KBM-7 (cell line): ENCODE measurements around the gene AMPD3.

Source experiments
- DNase-seq: peaks from one replicate; pipeline ENCODE4 v3.0.0-alpha.2; 2015
- in situ Hi-C: fragments of 300-500 bp; cut with MboI; formaldehyde crosslinking; loops from 2 replicates; pipeline ENCODE4 v1.14.3; 2020; ENCODE audit warnings: low sequenced_read_pairs, low pct_unique_long_range_greater_than_20kb, mixed read lengths

The AMPD3 gene

GRCh38 chr11:10455637-10456487, 798 bp downstream of the AMPD3 start:
- DNase-seq: peak; percentile 87
- in situ Hi-C loops: no loop called here

GRCh38 chr11:10456519-10456918, 1.5 kb downstream of the AMPD3 start:
- in situ Hi-C loops: no loop called here
- no peak for DNase-seq

GRCh38 chr11:10457901-10458300, 2.8 kb downstream of the AMPD3 start:
- no peak for DNase-seq
- in situ Hi-C loops: no loop called here

- peak; percentile 95 for DNase-seq
- in situ Hi-C loops: no loop called here
These were observed 4.2 kb downstream of the AMPD3 start for GRCh38 chr11:10459029-10459970.

- no peak for DNase-seq
- in situ Hi-C loops: no loop called here
These were observed 5.7 kb downstream of the AMPD3 start for GRCh38 chr11:10460611-10461275.

- DNase-seq: no peak
- in situ Hi-C loops: no loop called here
These were observed 6.3 kb downstream of the AMPD3 start for GRCh38 chr11:10461276-10461790.

GRCh38 chr11:10462746-10463300, 7.8 kb downstream of the AMPD3 start:
- no peak for DNase-seq
- in situ Hi-C loops: no loop called here

GRCh38 chr11:10473371-10473770, 18.3 kb downstream of the AMPD3 start:
- DNase-seq: no peak
- in situ Hi-C loops: no loop called here

- DNase-seq: no peak
These were observed 19.5 kb downstream of the AMPD3 start for GRCh38 chr11:10474551-10474950.

GRCh38 chr11:10476342-10476741, 21.3 kb downstream of the AMPD3 start:
- DNase-seq: no peak
- in situ Hi-C loops: no loop called here

More at GRCh38 chr11:10474551-10474950, 19.5 kb downstream of the AMPD3 start:
- in situ Hi-C loops: no loop called here

- in situ Hi-C loops: no loop called here
- DNase-seq: no peak
These were observed 22.0 kb downstream of the AMPD3 start for GRCh38 chr11:10476927-10477689.

GRCh38 chr11:10477690-10478046, 22.6 kb downstream of the AMPD3 start:
- in situ Hi-C loops: no loop called here
- DNase-seq: no peak

GRCh38 chr11:10478066-10478465, 23.0 kb downstream of the AMPD3 start:
- no peak for DNase-seq
- in situ Hi-C loops: no loop called here

- no peak for DNase-seq
- in situ Hi-C loops: no loop called here
These were observed 23.8 kb downstream of the AMPD3 start for GRCh38 chr11:10478574-10479550.

- DNase-seq: no peak
- in situ Hi-C loops: no loop called here
These were observed 25.0 kb downstream of the AMPD3 start for GRCh38 chr11:10480026-10480425.

- DNase-seq: no peak
- in situ Hi-C loops: no loop called here
These were observed 25.7 kb downstream of the AMPD3 start for GRCh38 chr11:10480760-10481159.

- DNase-seq: no peak
- in situ Hi-C loops: no loop called here
These were observed 26.7 kb downstream of the AMPD3 start for GRCh38 chr11:10481560-10482349.
